HG02571 (cell line): Measurements from ENCODE around the gene VARS1.

Experiments
- ATAC-seq: cut with Tn5 transposase; IDR thresholded peaks from one replicate; pipeline ENCODE4 v1.9.1; 2021; ENCODE audit warnings: mild to moderate bottlenecking, moderate library complexity; ENCODE audit not compliant: unreplicated experiment

Gene VARS1

DNA sequence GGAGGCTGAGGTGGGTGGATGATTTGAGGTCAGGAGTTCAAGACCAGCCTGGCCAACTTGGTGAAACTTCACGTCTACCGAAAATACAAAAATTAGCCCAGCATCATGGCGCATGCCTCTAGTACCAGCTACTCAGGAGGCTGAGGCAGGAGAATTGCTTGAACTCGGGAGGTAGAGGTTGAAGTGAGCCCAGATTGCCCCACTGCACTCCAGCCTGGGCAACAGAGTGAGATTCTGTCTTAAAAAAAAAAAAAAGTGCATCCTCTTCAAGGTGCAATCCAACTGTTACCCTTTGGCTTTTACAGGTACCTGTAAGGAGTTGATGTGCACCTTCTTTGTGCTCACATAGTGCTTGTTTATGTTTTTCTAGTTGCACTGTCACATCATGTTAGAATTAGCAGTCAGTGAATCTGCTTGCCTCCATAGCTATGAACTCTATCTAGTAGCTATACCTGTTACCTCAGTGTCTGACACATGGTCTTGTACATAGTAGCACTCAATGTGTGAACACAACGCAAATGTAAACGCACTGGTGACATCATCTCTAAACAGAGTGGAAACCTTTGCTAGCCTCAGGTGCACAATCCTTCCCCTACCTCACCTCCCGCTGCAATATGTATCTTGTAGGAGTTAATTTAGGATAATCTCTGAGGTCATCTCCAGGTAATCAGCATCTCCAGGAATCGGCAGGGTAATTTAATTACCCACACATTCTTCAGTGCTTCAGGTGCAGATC, 46.1 kb downstream of the VARS1 start:
- no peak for ATAC-seq
